ENCODE data around the gene HMCN2.

- no peak for TF ChIP-seq CBX2 (IDR thresholded peaks at IDR 0.05; ENCODE audit: borderline replicate concordance, low read depth)
- no peak for TF ChIP-seq MAX (IDR thresholded peaks at IDR 0.05)
- no peak for TF ChIP-seq POLR2A (IDR thresholded peaks at IDR 0.05; ENCODE audit: low read length)
- TF ChIP-seq, protein P1, sequence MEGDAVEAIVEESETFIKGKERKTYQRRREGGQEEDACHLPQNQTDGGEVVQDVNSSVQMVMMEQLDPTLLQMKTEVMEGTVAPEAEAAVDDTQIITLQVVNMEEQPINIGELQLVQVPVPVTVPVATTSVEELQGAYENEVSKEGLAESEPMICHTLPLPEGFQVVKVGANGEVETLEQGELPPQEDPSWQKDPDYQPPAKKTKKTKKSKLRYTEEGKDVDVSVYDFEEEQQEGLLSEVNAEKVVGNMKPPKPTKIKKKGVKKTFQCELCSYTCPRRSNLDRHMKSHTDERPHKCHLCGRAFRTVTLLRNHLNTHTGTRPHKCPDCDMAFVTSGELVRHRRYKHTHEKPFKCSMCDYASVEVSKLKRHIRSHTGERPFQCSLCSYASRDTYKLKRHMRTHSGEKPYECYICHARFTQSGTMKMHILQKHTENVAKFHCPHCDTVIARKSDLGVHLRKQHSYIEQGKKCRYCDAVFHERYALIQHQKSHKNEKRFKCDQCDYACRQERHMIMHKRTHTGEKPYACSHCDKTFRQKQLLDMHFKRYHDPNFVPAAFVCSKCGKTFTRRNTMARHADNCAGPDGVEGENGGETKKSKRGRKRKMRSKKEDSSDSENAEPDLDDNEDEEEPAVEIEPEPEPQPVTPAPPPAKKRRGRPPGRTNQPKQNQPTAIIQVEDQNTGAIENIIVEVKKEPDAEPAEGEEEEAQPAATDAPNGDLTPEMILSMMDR (IDR thresholded peaks at IDR 0.05), result no peak
- no peak for TF ChIP-seq JUN (IDR thresholded peaks at IDR 0.05)
- no peak for TF ChIP-seq EP300 (IDR thresholded peaks at IDR 0.05)
- TF ChIP-seq NFE2L2 (conservative IDR thresholded peaks at IDR 0.05; ENCODE audit: low read length), result no peak
- no peak for TF ChIP-seq FOSB (CRISPR knock-in tag; IDR thresholded peaks at IDR 0.05)
- TF ChIP-seq SMC3 (IDR thresholded peaks at IDR 0.05), result no peak
- TF ChIP-seq HOXB5 (CRISPR knock-in tag; IDR thresholded peaks at IDR 0.05), result no peak
- TF ChIP-seq RFX5 (IDR thresholded peaks at IDR 0.05), result no peak
- TF ChIP-seq, protein P2, sequence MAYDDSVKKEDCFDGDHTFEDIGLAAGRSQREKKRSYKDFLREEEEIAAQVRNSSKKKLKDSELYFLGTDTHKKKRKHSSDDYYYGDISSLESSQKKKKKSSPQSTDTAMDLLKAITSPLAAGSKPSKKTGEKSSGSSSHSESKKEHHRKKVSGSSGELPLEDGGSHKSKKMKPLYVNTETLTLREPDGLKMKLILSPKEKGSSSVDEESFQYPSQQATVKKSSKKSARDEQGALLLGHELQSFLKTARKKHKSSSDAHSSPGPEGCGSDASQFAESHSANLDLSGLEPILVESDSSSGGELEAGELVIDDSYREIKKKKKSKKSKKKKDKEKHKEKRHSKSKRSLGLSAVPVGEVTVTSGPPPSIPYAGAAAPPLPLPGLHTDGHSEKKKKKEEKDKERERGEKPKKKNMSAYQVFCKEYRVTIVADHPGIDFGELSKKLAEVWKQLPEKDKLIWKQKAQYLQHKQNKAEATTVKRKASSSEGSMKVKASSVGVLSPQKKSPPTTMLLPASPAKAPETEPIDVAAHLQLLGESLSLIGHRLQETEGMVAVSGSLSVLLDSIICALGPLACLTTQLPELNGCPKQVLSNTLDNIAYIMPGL (CRISPR knock-in tag; IDR thresholded peaks at IDR 0.05; ENCODE audit: borderline replicate concordance), result no peak
Observed at GRCh38 chr9:130284690-130285089, 19.1 kb downstream of the HMCN2 start.
